Choroid plexus epithelial cell (primary cell): ENCODE data around the gene CDYL2.
A peak's percentile ranks its signal among the peaks of the same experiment; 100 is the strongest.

Experiments used
- DNase-seq: peaks from one replicate; pipeline ENCODE4 v3.0.0-alpha.2; 2010; ENCODE audit warnings: low read depth
- H3K4me3 ChIP-seq: 2 replicates; pipeline ENCODE4 v1.5.1; 2011; ENCODE audit warnings: low read depth, mild to moderate bottlenecking, control low read depth, low read length, moderate library complexity
- CTCF ChIP-seq: conservative IDR thresholded peaks from 2 replicates; pipeline ENCODE4 v1.5.1; 2011; ENCODE audit warnings: low read depth, mild to moderate bottlenecking, control low read depth, inconsistent platforms, low read length, moderate library complexity

The CDYL2 gene

GRCh38 chr16:80804526-80805383 is at the start of gene CDYL2:
Gene CDYL2, minus strand, starts transcription at chr16:80804598. Its CDS starts 425 bp downstream, at chr16:80804173.
- H3K4me3 ChIP-seq = peak within 1 kb of the TSS; percentile 89
- TF ChIP-seq CTCF = no peak
- peak; percentile 21 for DNase-seq

- TF ChIP-seq CTCF = peak; percentile 73
- peak; percentile 72 for DNase-seq
- H3K4me3 ChIP-seq = no peak overlapping the region
Observed at GRCh38 chr16:80852261-80852872, 48.0 kb upstream of the CDYL2 start.

- H3K4me3 ChIP-seq = no peak overlapping the region
- DNase-seq = no peak
- TF ChIP-seq CTCF = no peak
Observed at GRCh38 chr16:80851831-80852230, 47.4 kb upstream of the CDYL2 start.

- TF ChIP-seq CTCF = no peak
- H3K4me3 ChIP-seq = no peak overlapping the region
- no peak for DNase-seq
Observed at GRCh38 chr16:80850757-80851156, 46.4 kb upstream of the CDYL2 start.

GRCh38 chr16:80848862-80849261 is 44.5 kb upstream of the CDYL2 start:
- no peak overlapping the region for H3K4me3 ChIP-seq
- no peak for DNase-seq
- TF ChIP-seq CTCF = no peak

- TF ChIP-seq CTCF = no peak
- H3K4me3 ChIP-seq = no peak overlapping the region
Observed at GRCh38 chr16:80846680-80847079, 42.3 kb upstream of the CDYL2 start.

More at GRCh38 chr16:80846680-80847079, 42.3 kb upstream of the CDYL2 start:
- DNase-seq = no peak
